GM21737 (cell line): Measurements from ENCODE around the gene KDELR3.

ENCODE experiments used
- ATAC-seq: cut with Tn5 transposase; IDR thresholded peaks from one replicate; pipeline ENCODE4 v1.9.1; 2021; ENCODE audit warnings: mild to moderate bottlenecking, moderate library complexity; ENCODE audit not compliant: unreplicated experiment

The KDELR3 gene

DNA sequence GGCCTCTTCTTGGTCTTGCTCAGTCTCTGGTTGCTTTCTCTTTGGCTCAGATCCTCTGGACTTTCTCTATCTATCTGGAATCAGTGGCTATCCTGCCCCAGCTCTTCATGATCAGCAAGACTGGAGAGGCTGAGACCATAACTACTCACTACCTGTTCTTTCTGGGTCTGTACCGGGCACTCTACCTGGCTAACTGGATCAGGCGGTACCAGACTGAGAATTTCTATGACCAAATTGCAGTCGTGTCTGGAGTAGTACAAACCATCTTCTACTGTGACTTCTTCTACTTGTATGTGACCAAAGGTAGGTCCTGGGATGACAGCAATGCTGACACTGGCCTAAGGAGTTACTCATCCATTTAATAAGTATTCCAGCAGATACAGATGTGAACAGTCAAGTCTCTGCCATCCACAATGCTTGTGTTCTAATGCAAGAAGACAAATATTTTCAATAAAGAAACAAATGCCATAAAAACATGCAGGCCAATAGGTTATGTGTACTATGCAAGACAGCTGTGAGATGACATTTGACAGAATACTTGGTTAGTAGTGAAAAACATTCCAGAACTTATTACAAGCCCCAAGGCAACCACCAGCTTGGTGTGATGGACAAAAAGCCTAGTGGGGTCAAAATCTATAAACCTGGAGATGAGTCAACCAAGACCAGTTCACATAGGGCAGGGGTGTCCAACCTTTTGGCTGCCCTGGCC, 13.4 kb downstream of the KDELR3 start:
- no peak for ATAC-seq

DNA sequence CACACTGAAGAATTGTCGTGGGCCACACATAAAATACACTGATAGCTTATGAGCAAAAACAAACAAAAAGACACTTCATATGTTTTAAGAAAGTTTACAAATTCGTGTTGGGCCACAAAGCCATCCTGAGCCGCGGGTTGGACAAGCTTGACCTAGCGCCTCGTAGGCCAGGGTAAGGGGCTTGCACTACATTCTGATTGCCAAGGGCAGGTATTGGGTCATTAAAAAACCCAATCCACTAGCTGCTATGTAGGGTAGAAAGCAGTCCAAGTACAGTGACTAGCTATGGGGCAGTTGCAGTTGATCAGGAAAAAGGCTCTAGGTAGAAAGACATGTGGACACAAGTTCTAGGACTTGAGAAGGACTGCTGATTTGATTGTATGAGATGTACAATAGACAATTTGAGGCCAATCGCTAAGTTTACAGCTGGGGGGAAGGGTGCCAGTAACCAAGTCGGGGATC, 14.0 kb downstream of the KDELR3 start:
- ATAC-seq: no peak

DNA sequence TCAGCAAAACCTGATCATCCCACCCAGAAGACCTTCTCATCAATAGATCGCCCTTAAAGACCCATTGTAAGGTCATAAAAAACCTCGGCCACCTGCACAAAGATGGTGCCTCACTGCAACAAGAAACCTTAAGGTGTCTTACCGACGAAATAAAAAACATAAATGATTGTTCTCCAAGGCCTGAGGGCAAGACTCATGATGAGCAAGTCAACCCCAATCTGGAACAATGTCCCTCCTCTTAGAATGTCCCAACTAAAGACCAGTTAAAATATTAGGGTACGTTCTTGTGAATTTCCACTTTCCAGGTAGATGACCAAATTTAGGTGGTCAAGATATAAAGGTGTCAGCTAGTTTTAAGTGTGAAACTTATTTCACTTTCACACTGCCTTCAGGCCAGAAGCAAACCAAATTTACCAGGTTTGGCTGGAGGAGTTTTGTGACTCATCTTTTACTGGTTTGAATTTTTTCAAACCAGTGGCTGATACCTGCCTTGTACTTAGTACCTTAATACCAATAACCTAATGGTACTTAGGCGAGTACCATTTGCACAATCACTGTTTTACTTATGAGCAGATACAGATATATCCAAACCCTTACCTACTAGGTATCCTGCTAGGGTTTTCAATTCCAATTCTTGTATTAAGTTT, 14.9 kb downstream of the KDELR3 start:
- ATAC-seq: no peak

DNA sequence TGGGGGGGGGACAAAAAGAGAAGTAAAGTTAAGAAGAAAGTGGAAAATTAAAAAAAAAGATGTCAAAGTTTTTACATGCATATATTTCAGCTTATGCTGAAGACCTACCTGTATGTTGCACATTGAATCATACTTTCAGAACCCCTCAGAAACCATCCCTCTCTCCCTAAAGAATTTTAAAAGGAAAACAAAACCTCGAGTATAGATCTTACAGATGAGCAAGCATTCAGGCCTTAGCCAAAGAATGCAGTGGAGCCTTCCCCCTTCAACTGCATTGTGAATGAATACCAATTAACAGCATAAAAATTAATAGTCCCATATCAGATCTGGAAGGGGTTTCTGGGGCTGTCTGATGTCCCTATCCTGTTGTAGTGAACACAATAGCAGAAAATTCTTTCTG, 16.3 kb downstream of the KDELR3 start:
- no peak for ATAC-seq

DNA sequence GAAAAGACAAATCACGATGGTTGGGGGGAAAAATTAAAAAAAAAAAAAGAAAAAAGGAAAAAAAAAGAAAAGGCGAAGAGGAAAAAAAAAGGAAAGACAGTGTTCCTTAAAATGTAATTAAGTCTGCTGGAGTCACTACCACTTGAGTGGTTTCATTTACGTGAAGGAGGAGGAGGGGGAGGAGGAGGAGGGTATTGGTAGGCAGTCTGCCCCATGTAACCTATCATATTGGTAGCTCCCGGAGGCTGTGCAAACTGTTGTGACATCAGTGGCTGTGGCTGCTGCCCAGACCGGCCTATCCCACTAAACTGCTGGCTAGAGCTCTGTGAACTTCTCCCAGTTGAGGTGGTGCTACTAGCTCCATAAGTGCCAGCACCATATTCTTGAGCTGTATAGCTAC, 17.9 kb downstream of the KDELR3 start:
- ATAC-seq: no peak

DNA sequence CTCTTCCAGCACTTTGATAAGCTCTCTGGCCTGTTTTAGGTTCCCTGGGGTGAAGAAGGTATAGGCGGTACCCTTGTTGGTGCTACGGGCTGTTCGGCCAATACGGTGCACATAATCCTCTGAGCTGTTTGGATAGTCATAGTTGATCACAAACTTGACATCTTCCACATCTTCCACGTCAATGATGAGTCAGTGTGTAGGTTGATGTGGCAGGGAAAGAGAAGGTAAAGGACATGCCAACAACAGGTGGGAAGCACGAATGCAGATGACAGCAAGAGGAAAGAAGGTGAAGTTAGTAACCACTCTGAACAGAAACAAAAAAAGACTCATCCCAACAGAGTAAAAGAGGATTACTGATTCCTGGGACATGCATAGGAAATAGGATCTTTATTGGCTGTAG, 20.1 kb downstream of the KDELR3 start:
- ATAC-seq: no peak

DNA sequence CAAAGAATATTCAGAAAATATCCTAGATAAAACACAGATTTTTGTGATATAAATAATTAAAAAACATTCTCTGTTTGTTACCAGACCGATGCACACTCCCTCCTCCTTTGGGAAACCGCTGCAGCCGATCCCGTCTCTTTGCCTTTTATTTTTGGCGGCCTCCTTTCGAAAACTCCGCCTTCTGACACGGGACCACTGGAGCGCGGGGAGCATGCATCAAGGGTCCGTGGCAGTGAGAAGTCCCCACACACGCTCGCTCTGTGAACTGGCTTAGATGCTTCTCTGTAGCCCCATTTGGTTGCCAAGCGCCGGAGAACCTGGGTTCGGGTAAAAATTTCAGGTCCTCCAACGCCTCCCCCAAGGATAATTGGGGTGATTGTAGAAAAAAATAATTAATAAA, 21.2 kb downstream of the KDELR3 start:
- no peak for ATAC-seq

DNA sequence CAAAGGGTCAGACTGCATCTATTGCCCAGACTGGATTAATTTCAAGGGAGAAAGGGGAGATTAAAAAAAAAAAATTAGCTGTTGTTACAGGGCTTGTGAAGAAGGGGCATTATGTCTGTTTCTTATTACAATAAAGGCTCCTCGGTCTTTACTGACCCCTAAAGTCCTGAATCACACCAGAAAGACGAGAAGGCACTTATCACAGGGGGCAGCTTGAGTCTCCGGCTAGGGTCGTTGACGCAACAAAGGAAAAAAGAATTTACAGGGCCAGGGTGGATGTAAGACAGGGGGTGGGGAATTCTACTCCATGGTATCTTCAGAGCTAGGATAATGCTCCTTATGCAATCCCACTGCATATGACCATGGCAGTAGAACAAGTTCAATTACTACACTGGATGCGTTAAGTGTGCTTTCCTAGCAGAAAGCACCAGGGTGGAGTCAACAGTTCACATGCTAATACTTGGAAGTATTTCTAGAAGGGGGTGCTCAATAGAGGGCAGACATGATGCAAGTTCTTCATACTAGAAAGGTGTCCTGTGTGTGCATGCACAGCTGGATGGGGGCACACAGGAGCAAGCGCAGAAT, 21.8 kb downstream of the KDELR3 start:
- no peak for ATAC-seq

DNA sequence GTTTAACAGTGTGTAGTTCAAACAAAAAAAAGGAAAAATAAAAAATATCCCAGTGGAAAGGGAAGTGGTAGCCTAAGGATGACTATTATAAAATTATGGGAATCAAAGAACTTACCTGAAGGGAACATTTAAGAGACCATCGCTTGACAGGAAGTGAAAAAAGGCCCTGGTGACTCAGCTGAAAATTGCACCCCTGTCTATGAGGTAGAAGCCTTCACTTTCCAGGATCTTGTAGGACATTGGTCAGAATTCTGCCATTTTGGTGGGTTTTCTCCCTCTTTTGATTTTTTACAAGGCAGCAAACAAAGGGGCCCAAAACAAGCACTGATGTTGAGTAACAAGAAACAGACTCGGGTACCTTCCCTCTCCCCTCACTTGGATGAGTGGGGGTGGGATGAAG, 22.6 kb downstream of the KDELR3 start:
- ATAC-seq: no peak

DNA sequence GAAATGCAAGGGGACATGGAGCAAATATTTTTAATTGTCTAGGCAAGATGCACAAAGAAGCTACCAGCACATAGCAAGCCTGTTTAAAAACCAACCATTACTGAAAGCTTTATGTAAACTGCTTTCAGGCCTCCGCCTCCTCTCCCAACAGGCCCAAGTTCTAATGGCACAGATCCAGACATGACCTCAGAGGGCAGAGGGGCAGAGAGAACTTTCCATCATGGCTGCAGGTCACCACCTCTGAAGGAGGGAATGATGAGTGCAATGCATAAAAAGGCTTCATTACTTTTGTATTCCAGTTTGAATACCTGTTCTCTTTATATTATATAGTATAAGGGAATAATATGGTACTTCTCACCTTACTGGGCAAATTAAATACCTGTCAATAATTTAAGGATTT, 23.0 kb downstream of the KDELR3 start:
- ATAC-seq: no peak

DNA sequence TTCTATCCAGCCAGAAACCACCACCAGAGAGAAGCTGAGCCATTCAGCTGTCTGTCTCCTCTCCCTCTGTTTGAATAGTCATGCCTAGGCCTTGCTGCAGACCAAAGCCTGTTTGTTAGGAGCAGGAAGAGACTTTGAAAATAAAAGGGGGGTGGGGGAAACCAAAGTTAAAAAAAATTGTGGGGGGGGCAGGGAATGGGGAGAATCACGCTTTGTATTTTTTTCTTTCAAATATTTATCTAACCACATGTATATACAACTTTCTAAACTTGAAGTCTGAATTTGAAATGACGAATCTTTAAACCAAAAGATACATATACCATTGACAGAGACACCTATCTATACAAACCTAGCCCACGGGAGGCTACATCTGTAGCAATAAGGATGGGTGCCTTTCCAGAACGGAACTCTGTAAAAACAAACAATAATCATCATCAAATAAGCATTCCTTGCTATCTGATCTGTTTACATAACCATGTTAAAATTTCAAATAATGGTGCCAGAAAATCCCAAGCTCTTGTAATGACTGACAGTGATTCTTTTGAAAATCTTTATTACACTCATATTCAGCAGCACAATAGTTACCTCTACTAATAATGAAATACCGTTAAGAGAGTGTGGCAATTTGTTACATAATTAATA, 23.9 kb downstream of the KDELR3 start:
- no peak for ATAC-seq

DNA sequence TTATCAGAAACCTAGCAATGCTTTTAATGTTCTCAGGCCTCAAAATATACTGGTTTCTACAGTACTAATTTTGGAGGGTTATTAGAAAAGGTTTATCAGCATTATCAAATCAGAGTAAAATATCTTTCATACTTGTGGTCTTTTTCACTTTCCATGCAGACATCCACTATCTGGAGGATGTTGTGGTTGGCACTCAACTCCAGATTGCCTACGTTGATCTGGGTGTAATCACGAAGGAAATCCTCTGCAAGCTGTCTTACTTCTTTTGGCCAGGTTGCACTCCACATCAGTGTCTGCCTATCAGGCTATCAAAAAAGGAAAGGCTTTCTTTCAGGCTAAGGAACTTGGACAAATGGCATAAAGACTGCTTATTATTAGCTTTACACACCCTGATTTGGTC, 26.6 kb downstream of the KDELR3 start:
- no peak for ATAC-seq

DNA sequence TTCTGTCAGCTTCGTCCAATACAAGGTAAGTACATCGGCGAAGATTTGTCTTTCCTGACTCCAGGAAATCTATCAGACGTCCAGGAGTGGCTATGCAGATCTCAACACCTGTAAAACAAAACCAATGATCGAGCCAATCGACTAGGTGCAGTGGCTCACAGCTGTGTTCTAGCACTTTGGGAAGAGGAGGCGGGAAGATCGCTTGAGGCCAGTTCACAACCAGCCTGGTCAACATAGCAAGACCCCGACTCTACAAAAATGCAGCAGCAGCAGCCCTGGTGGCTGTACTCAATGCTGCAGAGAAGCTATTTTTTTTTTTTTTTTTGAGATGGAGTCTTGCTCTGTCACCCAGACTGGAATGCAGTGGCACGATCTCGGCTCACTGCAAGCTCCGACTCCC, 27.0 kb downstream of the KDELR3 start:
- no peak for ATAC-seq

DNA sequence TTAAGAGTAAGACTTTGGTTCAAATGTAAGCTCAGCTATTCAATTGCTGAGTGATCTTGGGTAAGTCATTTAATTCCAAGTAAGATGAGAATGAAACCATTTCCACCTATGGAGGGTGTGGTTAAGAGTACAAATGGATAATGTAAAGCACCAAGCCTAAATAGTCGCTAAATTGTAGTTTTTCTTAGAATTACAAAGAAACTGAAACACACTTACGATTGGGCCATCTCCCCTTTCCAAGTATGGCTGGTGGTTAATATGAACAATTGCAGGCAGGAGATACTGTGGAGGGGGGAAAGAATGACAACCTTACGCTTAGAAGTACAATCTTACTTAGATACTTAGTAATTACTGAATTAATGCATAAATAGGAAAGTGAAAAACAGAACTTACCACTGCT, 30.0 kb downstream of the KDELR3 start:
- no peak for ATAC-seq

DNA sequence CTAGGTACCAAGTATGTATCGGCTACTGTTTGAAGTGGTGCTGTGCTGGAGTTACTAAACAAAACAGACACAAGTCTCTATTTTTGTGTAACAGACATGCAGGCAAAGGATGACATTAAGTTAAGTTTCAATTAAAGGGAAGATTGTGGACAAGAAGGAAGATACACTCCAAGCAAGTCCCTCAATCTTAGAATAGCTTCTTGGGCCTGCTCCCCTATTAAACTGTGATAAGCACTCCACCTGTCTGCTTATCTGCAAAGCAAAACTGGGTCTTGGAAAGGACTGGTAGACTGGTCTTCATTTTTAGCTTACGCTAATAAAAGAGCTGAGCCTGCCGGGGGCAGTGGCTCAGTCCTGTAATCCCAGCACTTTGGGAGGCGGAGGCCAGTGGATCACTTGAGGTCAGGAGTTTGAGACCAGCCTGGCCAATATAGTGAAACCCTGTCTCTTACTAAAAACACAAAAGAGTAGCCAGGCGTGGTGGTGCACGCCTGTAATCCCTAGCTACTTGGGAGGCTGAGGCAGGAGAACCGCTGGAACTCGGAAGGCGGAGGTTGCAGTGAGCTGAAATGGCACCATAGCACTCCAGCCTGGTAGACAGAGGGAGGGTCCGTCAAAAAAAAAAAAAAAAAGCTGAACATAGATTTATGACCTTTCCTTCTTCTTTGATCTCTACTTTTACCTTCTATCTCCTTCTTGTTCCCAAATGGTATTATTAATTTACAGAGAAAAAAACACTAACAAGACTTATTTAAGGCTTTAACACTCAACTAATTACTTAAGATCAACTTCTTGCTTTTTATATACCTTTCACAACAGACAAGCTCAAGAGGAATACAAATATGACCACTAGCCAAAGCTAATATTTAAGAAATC, 34.1 kb downstream of the KDELR3 start:
- no peak for ATAC-seq

DNA sequence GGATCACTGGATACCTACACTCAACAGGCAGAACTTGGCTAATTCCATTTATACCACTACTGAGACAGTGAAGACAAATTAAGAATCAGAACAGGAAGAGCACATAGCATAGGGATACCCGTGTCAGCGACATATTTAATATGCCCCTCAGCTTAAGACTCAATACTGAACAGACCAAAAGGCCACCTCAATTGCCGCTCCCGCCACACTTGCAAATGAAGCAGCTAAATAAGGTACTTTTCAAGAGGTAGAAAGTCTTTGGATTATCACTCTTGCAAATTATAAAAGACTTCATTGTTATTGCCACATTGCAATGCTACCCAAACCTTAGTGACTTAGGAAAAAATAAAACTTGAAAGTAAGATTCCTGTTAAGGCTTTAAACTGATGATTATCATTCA, 35.1 kb downstream of the KDELR3 start:
- ATAC-seq: no peak

DNA sequence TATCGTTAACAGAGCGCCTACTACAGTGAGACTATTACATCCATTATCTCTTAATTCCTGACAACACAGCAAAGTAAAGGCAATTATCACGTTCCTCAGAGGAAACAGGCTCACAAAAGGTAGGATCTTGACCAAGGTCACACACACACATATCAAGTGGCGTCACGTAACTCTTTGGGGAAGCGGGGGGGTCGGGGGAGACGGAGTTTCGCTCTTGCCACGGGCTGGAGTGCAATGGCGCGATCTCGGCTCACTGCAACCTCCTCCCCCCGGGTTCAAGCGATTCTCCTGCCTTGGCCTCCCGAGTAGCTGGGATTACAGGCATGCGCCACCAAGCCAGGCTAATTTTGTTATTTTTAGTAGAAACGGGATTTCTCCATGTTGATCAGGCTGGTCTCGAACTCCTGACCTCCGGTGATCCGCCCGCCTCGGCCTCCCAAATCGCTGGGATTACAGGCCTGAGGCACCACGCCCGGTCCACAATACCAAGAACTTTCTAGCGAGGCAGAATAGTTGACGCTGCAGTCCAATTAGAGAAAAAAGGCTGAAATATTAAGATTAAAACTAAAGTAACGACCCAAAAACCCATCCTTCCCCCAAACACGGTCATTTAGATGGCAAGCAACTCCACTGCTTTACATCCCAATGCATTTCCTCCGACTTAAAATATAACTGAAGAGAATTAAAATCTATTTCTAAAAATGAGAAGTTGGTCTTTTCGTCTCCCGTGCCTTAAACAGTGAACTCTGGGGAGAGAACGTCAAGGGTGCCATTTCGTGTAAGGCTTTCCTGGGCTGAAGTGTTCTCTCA, 37.0 kb downstream of the KDELR3 start:
- no peak for ATAC-seq

DNA sequence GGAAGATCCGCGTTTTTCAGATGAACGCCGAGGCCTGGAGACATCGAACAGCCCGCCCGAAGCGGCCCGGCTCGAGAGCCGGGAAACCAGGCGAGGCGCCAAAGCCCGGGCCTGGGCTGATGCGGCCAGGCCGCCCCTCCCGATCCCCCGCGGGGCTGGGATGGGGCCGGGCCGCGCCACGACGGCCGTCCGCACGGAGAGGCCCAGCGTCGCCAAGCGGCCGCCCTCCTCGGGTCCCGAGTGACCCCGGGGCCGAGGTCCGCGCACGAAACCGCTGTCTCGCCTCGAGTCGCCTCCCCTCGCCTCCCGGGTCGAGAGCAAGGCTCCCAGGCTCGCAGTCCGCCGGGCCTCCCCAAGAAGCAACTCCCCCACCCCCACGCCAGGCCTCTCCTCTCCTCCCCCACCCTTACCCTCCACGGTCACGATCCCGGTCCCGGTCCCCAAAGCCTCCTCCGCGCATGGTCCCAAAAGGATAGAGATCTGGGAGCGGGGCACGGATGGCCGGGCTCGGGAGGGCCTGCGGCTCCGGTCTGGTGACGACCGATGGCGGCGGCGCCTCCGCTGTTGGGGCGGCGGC, 37.7 kb downstream of the KDELR3 start:
- ATAC-seq: peak; percentile 27

DNA sequence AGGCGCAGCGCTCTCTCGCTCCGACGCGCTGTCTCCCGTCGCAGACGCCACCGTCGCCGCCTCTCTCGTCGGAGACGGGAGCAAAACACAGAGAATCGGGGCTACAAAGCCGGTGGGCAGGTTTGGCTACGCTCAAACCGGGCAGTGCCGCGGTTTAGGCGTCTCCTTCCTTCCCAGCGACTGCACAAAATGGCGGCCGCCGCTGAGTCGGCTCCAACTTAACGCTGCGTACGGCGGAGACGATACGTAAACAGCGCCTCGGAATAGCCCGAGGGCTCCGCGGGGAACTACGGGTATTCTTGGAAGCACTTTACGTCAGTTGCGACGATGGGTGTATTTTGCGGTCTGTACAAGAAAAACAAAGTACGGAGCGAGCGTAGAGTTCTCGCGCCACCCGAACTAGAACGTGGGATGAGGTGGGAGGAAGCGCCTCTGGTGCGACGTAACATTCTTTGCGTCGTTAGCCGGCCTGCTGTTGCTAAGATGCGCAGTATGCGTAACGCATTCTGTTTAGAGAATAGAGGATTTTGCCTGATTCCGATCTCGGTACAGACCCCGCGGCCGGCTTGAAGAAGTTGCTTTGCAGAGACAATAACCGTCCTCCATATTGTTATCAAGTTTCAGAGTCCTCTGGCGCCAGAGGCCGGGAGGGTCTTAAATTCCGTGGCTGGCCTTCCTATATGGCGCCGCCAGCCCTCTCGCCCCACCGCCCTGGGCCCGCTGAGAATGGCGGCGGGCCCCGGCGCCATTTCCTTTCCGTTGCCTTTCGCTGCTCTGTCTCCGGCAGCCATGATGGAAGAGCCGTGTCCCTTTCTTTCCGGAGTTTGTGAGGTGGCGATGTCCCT, 38.4 kb downstream of the KDELR3 start, which contains the start of gene DDX17:
Gene DDX17 (minus strand): TSS at position 194 of the 845 bp plus-strand sequence.
- ATAC-seq: peak; percentile 71
